Pancreas (tissue), 10 donors: Measurements from ENCODE around the gene TTLL12. TPM values are rescaled to one million over a fixed set of nuclear protein-coding genes. Genes with fewer than 3 reads are reported as not detected.

Experiments used
- ATAC-seq, 4 donors: fragments of 200-7000 bp; cut with Tn5 transposase; one replicate each; pipeline versions ENCODE4 v1.8.0 to v1.9.1; 2020; ENCODE audit warnings: mild to moderate bottlenecking in 4 of 4, moderate library complexity in 4 of 4
- DNase-seq, 6 donors: peaks; one replicate each; pipeline ENCODE4 v3.0.0-alpha.2; 2020
- FAIRE-seq: peaks from 2 replicates; lab custom pipeline; 2012; peaks lifted over from hg19 to GRCh38; lab: Jason Lieb, UNC
- H3K27ac ChIP-seq, 4 donors: fragments of 200-600 bp; sonication (generic); 1 replicate in 3 of 4; 2 replicates in 1 of 4; pipeline versions ENCODE4 v1.5.0 to v1.8.0; 2020
- H3K27me3 ChIP-seq, 4 donors: fragments of 200-600 bp; one replicate each; pipeline ENCODE4 v1.8.0; 2021
- H3K36me3 ChIP-seq, 3 donors: fragments of 200-600 bp; sonication (generic) in 1 of 3; one replicate each; pipeline versions ENCODE4 v1.5.0 to v1.8.0; 2020 to 2021
- H3K4me1 ChIP-seq, 3 donors: fragments of 200-600 bp; one replicate each; pipeline ENCODE4 v1.8.0; 2021
- H3K4me3 ChIP-seq, 4 donors: fragments of 200-600 bp; sonication (generic) in 2 of 4; one replicate each; pipeline versions ENCODE4 v1.5.0 to v1.8.0; 2020 to 2021
- H3K9me3 ChIP-seq, 4 donors: fragments of 200-600 bp; one replicate each; pipeline ENCODE4 v1.8.0; 2021
- CTCF ChIP-seq, 4 donors: fragments of 200-600 bp; sonication (generic) in 3 of 4; IDR thresholded peaks; one replicate each; pipeline versions ENCODE4 v1.5.0 to v1.8.0; 2021; ENCODE audit warnings: antibody characterized with exemption in 4 of 4
- WGBS, 2 donors: extraction: QIAGEN DNeasy Blood & Tissue Kit; methylation state at CpG; one replicate each; pipeline ENCODE4 v1.1.7; 2013; 5-methylcytosine and 5-hydroxymethylcytosine counted together
- intact Hi-C, 3 donors: fragments of 100-400 bp; cut with DNase I; formaldehyde crosslinking; loops; one replicate each; pipeline versions ENCODE4 v1.11.1 to v1.14.2; 2022
- polyA plus RNA-seq, 2 donors: library from polyadenylated mRNA; stranded (reverse); fragments of 200-250 nt; gene quantifications; one replicate each; pipeline ENCODE4 v1.2.3, GENCODE V29; 2013
- total RNA-seq, 6 donors: library from RNA; stranded (reverse); fragmentation: NEBNext Ultra II Directional in 4 of 6; extraction: Animal tissue kit (Norgen Biotek cat#: 25700) in 4 of 6; gene quantifications; one replicate each; pipeline versions ENCODE4 v1.2.1 to v1.2.4, GENCODE V29; 2021 to 2023
- donor health status: healthy with polysubstance abuse.
- donor health status: DM: no; HTN: no; CAD: no; lungs with moderate emphysema.
- donor health status: DM: no; HTN: no; CAD: no.
- donor health status: control.
- donor health status: control.
- donor health status: Bipolar disorder and iron deficiency.
- donor health status: DM: yes; HTN: yes; CAD: no.
- donor health status: DM: no; HTN: no; CAD: no.
- donor health status: DM: no; HTN: no; CAD: no.
- donor health status: DM: yes; HTN: yes; CAD: no.

TTLL12 gene
- total and polyA plus RNA-seq, 8 donors, result 10.6 to 22.2 (median 14.3) TPM

GRCh38 chr22:43232445-43232844 is 45.5 kb upstream of the TTLL12 start:
- Histone ChIP-seq H3K4me1 (peaks cover 0 to 8% (median 5%) of the 10 kb centered on the region in 3 donors), H3K27ac (no peak overlapping the region), H3K9me3 (no peaks in the 10 kb centered on the region), H3K4me3 (no peak overlapping the region), H3K36me3 (no peaks in the 10 kb centered on the region), H3K27me3 (no peaks in the 10 kb centered on the region)
- TF ChIP-seq CTCF (IDR thresholded peaks at IDR 0.05), result no peak
- intact Hi-C loops, result loop anchor here in 2 of 3 donors (5.0 to 10.0 kb wide), 3 partner anchors 115 to 152 kb away; no protein-coding TSS in a partner anchor
- DNase-seq, result no peak
- ATAC-seq, result no peak
- FAIRE-seq, result no peak
- WGBS, 2 donors, result 79 to 87% methylated on average over 8 of the region's 8 CpGs

GRCh38 chr22:43231724-43232034 is 44.7 kb upstream of the TTLL12 start:
- DNase-seq (no peak), FAIRE-seq (no peak), ATAC-seq (no peak)
- TF ChIP-seq CTCF (IDR thresholded peaks at IDR 0.05), result no peak
- intact Hi-C loops, result loop anchor here in 2 of 3 donors (5.0 to 10.0 kb wide), 3 partner anchors 116 to 153 kb away; no protein-coding TSS in a partner anchor
- H3K4me3 ChIP-seq, result no peak overlapping the region
- no peaks in the 10 kb centered on the region for H3K27me3 ChIP-seq
- no peak overlapping the region for H3K27ac ChIP-seq
- no peaks in the 10 kb centered on the region for H3K9me3 ChIP-seq
- WGBS, 2 donors, result 55 to 58% methylated on average over 15 of the region's 15 CpGs
- H3K36me3 ChIP-seq, result no peaks in the 10 kb centered on the region
- peaks cover 0 to 8% (median 5%) of the 10 kb centered on the region in 3 donors for H3K4me1 ChIP-seq

GRCh38 chr22:43230971-43231723 is 44.2 kb upstream of the TTLL12 start:
- TF ChIP-seq CTCF (IDR thresholded peaks at IDR 0.05), result peak; percentile 70 to 88 (median 85)
- FAIRE-seq (no peak), DNase-seq (peak; percentile 23 to 87 (median 73)), ATAC-seq (peak; percentile 56 to 84 (median 79))
- Histone ChIP-seq H3K27ac (no peak overlapping the region), H3K4me3 (no peak overlapping the region), H3K9me3 (no peaks in the 10 kb centered on the region), H3K36me3 (no peaks in the 10 kb centered on the region), H3K27me3 (no peaks in the 10 kb centered on the region), H3K4me1 (peaks cover 0 to 5% (median 3%) of the 10 kb centered on the region in 3 donors)
- WGBS, 2 donors, result 10 to 17% methylated on average over 21 to 23 of the region's 23 CpGs
- intact Hi-C loops, result loop anchor here in 2 of 3 donors (5.0 to 10.0 kb wide), 3 partner anchors 116 to 154 kb away; no protein-coding TSS in a partner anchor

- Histone ChIP-seq H3K9me3 (no peaks in the 10 kb centered on the region), H3K36me3 (no peaks in the 10 kb centered on the region), H3K27me3 (no peaks in the 10 kb centered on the region), H3K4me3 (no peak overlapping the region), H3K4me1 (no peaks in the 10 kb centered on the region), H3K27ac (no peak overlapping the region)
- 53 to 60% methylated on average over 6 to 9 of the region's 9 CpGs for WGBS, 2 donors
- FAIRE-seq (no peak), DNase-seq (no peak), ATAC-seq (no peak)
- TF ChIP-seq CTCF (IDR thresholded peaks at IDR 0.05), result no peak
- intact Hi-C loops, result loop anchor here in 2 of 3 donors (5.0 to 10.0 kb wide), 3 partner anchors 117 to 154 kb away; no protein-coding TSS in a partner anchor
These were observed 43.6 kb upstream of the TTLL12 start for GRCh38 chr22:43230571-43230970.

- Histone ChIP-seq H3K27ac (no peak overlapping the region), H3K4me3 (no peak overlapping the region), H3K9me3 (no peaks in the 10 kb centered on the region), H3K4me1 (no peaks in the 10 kb centered on the region), H3K27me3 (no peaks in the 10 kb centered on the region), H3K36me3 (no peaks in the 10 kb centered on the region)
- intact Hi-C loops, result no loop called here
- WGBS, 2 donors, result 63 to 69% methylated on average over 19 of the region's 19 CpGs
- DNase-seq (no peak), ATAC-seq (no peak), FAIRE-seq (no peak)
- TF ChIP-seq CTCF (IDR thresholded peaks at IDR 0.05), result no peak
These were observed 41.9 kb upstream of the TTLL12 start for GRCh38 chr22:43228863-43229262.
